ENCODE data around the gene SLIT3.

The SLIT3 gene

DNA sequence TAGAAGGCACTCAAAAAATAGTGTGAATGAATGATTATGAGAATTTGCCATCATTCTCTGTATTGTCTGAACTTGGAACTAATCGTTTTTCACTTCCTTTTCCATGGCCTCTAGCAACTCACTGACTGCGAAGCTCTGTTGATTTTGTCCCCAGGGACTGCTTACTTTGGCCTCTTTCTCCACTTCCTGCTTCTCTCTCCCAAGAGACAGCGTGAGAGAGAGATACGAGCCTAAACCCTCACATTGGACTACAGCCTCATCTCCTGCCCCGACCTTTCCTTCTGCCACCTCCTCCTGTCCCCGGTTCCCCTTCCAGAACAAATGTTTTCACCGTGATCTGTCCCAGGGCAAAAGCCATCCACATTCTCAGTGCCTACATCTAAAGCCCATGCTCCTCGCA, 421.0 kb downstream of the SLIT3 start:
- no peak for DNase-seq

DNA sequence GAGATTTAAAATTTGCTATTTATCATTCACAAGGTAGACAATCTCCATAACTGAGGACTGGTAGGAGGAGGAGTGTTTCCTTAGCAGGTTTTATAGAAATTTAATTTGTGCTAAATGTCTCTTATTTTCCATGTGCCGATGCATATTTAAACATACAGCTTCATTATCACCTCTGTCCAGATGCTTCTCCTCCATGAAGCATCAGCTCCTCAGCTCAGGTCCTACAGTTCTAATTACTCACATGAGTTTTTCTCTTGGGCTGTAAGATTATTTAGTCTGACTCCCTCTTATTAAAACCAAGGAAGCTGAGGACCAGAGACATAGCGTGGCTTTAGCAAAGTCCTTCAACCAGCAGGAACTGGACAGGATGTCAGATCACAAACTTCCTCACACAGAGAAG, 421.6 kb downstream of the SLIT3 start:
- no peak for DNase-seq

DNA sequence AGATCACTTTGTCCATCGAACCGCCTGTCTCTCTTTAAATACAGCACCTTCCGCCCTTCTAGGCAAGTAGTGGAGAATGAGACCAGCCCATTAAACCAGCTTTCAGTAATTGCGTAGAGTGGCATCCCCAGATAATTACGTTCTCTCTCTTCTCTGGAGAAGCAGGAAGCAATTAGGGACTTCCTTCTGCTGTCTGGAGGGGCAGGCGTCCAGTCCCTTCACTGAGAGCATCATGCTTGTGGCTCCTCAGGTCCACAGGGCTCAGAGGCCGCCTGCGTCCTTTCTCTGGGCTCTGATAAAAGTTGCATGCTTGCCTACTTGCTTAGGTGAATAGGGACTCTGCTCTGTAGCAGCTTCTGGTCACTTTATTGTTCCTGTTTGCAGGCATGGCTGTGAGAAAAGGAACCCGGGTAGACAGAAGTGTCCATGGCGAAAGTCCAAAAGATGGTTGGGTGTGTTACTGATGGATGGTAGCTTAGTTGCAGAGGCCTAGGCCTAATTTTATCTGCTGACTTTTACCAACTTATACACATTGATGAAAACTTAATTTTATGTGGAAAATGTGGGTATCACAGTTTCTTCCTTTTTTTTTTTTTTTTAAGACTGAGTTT, 422.7 kb downstream of the SLIT3 start:
- no peak for DNase-seq

DNA sequence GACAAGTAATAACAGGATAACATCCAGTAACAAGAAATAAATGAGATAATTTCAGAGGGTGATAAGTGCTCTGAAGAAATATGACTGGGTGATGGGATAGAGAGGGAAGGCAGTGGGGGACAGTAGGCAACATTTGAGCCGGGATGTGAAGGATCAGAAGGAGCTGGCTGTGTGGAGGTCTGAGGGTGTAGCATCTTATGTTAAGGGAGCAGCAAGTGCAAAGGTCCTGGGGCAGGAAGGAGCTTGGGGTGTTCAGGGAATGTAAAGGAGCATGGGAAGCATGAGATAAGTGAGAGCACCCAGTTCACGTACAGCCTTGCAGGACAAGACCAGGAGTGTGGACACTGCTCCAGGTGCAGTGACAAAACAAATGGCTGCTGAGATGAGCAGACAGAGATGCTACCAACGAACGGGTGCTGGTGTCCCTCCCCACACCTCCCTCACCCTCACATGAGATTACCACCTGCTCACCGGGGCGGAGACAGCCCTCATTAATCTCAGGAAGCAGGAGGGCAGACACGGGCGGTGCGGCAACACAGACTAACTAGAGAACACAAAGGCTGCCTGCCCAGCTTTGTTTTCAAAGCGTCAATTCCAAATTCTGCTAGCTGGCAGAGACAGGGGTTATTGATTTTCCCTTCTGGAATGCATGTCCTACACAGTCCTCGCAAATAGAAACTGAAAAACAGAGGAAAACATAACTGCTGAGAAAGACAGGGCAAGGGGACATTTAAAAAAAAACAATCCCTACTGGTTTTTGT, 423.6 kb downstream of the SLIT3 start:
- DNase-seq, result no peak

DNA sequence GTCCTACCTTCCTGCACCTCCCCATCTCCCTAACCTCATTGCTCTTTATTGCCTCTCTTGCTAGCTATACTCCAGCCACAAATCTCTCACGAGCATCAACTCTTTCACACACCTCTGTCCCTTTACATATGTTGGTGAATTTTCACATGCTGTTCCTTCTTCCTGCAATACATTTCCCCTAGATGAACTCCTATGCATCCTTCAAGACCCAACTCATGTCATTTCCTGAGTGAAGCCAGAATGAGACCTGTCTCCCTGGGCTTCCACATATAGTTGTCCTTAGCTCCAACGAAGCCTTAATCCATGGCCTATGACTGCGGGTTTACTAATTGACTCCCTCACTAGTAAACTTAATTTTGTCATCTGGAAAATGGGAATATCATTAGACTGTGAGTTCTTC, 424.5 kb downstream of the SLIT3 start:
- no peak for DNase-seq

DNA sequence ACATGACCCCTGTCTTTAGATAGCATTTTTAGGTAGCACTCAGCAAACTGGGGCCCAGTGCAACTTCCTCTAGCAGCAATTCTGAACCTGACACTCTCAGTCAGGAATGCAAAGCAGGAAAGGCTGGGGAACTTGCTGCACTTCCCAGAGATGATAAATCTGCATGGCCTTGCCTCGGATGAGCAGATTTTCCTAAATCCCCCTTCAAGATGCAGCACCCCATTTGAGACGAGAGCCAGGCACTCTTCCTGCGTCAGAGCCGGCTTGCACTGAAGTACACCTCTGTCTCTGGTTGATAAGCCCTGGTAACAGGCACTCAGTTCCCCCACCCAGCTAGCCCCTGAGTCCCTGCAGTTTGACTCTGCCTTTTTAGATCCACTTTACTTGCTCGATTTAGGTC, 425.1 kb downstream of the SLIT3 start:
- DNase-seq, result no peak

DNA sequence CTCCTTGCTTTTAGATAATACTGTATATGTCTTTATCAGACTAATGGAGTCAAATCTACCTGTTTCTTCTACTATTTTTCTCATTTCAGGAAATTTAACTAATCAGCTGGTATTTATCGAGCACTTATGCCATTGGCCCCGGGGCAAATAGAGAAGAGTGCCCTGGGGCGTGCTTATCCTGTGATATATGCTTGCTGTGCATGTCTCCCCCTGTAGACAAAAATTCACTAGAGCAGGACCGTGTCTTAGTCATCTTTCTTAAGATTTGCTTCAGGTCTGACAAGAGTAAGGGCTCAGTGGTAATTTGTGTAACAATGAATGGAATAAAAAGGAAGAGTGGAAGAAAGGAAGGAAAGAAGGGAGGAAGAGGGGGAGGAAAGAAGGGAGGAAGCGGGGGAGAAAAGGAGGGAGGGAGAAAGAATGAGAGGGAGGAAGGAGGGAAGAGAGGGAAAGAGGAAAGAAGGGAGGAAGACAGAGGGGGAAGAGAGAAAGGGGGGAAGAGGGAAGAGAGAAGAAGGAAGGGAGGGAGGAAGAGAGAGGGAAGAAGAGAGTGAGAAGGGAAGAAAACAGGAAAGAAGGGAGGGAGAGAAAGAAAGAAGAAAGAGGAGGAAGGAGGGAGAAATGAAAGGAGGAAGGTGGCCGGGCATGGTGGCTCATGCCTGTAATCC, 426.1 kb downstream of the SLIT3 start:
- DNase-seq, result no peak

DNA sequence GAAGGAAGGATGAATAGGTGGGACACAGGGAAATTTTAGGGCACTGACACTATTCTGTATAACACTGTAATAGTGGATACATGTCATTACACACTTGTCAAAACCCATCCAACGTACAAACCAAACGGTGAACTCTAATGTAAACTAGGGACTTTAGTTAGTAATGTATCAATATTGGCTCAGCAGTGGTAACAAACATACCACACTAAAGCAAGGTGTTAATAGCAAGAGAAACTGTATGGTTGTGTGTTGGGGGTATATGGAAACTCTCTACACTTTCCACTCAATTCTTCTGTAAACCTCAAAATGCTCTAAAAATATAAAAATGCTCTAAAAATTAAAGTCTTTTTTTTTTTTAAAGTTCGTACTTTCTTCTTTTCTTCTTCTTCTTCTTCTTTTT, 428.7 kb downstream of the SLIT3 start:
- DNase-seq, result no peak

DNA sequence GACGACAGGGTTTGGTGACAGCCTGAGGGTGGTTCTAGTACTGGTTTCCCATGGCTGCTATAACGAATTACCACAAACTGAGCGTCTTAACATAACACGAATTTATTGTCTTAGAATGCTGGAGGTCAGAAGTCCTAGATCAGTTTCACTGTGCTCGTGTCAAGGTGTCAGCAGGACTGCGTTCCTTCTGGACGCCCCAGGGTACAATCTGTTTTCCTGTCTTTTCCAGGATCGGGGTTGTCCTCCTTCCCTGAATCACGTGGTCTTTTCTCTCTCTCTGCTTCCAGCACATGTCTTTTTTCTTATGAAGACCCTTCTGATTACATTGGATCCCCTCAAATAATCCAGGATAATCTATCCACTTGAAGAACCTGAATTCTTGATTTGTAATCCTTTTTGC, 430.0 kb downstream of the SLIT3 start:
- DNase-seq, result no peak

DNA sequence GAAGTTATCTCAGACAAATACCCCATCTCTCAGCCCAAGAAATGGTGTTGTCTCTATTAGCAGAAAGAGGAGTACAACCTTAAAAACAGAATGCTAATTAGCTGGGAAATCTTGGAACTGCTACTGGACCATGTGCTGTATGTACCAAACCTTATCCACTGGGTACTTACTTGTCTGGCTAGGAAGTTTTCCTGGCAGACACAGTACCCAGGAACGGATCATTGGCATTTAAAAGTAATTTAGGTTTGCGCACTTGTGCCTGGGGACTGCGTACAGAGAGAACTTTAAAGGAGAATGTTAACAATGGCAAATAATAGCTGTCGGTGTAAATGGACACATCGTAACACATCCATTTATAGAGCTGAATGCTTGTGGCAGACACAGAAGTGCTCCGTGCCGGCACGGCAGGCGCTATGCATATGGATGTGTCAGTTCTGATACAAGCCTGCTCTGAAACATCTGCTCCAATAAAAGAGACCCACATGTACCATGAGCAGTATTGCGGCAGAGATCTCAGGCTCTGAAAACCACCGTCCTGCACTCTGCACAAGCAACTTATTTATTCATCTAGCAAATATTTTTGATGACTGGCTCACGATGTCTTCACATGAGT, 431.2 kb downstream of the SLIT3 start:
- no peak for DNase-seq

DNA sequence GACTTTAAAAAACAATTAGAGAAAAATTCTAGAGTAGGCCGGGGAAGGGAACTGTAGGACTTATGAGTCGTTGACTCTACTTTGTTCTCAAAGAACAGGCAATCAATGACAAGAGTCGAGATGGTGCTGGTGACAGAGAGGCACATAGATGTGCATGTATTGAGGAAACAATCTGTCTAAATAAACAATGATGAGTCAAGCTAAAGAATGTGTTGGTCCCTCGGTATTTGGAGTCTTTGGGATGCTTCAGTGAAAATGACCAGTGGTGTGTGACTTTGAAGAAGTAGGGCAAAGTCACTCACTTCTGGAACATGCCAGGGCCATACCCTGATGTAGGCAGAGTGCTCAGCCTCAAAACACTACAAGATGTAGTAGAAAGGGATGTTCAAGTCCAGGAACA, 433.7 kb downstream of the SLIT3 start:
- no peak for DNase-seq

DNA sequence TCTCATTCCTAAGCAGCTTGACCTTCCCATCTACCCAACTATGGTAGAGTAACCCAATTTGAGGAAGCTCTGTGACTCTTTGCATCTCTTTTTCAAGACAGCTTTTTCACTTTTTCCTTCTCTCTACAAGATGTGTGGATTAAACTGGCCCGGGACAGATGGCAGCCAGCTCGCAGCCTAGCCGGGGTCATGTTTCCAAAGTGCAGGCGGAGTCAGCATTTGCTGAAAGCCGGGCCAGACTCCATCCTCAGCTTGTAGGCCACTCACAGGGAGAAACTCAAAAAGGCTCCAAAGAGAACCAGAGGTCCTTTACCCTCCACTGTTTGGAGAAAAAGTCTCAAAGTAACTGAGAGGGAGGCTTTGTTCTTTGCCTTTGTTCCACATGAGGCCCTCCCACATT, 435.0 kb downstream of the SLIT3 start:
- no peak for DNase-seq

DNA sequence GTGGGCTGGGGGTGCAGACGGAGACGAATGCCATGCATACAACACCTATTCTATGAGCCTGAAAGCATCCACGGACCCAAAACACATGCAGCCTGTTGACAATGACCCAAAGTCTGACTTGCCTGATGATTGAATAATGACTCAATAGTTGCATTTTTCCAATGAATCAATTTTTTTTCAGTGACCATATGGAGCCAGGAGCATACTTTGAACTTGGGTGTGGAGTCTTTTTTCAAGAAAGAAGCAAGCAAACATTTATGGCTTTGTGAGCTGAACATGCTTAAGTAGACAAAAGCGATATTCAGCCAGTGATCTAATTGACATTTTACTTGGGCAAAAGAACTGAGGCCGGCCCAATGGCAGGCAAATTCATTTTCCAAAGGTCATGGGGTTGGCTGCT, 437.9 kb downstream of the SLIT3 start:
- no peak for DNase-seq

DNA sequence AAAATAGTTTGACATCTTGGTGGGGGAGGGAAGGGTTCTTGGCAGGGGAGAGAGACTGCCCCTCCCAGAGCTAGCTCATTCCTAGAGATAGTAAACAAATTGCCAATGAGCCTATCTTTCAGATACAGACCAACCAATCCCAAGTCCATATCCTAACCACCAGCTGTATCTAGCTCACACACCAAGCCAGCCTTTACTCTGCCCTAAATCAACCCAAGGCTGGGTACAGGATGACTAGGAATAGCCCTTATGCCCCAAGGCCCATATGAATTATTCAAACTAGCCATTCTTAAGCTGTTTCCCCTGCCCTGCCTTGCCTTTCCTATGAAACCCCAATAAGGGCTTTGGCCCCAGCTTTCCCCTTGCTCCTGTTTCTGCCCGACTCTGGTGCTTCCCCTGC, 440.4 kb downstream of the SLIT3 start:
- DNase-seq, result no peak

DNA sequence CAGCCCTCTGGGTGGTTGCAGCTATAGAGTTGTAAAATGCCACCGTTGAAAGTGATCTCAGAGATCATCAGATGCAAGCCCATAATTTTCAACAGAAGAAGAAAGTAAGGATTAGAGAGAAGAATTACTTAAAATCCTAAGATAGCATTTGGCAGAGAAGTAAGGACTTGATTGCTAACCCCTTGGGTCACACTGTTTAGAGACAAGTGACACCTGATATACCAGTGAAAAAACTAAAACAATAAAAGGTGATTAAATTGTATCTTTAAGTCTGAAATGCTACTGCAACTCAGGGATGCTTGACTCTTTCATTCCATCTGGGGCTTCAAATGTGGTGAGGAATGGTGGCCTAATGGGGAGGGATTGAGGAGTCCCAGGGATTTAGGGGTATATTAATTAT, 440.9 kb downstream of the SLIT3 start:
- no peak for DNase-seq

DNA sequence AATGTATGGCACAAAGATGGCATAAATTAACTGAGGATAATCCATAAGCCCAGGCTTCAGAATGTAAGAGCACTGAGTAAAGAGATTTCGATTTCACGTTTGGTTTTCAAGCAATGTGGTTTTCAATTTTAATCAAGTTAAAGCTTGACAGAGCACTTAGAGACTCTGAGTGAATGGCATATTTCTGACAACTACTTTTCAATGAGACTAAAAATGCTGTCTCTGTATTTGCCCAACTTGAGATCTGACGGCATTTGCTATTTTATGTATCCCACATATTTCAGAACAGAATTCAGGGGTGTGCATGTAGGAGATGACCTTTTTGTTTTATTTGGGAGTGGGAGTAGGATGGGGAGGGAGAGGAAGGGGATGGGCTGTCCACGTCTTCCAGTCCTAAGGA, 441.5 kb downstream of the SLIT3 start:
- no peak for DNase-seq

DNA sequence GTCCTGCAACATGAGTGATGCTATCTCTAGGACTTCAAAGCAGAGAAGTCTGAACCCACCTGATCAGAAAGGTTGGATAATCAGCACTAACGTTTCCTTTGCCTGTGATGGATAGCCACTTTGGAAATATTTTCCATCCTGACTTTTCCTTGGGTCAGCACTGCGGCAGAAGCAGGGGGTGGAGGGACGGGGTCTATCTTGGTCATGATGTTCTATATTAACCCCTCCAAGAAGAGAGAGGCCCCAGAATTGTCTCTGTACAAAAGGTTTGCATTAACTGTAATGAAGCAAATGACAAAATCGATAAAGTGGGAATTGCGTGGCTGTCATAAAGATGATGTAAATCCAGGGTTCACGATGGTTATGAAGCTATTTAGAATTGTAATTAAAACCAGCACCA, 441.9 kb downstream of the SLIT3 start:
- no peak for DNase-seq

DNA sequence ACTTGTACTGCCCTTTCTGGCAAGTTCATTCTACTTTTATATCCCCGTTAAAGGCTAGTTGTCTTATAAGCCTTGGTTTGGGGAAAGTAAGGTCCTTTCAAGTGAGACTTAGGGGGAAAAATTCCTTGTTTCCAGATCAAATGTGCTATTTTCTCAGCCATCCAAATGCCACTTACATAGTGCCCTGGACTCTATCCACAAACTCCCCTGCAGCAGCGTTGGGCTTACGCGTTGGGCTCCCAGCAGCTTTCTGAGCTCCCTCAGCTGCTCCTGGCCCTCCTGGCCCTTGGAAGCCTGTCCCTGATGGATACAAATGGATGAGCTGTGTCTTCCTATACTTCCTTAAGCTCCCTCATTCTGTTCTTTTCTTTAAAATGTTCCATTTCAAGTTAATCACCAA, 442.6 kb downstream of the SLIT3 start:
- DNase-seq, result no peak

DNA sequence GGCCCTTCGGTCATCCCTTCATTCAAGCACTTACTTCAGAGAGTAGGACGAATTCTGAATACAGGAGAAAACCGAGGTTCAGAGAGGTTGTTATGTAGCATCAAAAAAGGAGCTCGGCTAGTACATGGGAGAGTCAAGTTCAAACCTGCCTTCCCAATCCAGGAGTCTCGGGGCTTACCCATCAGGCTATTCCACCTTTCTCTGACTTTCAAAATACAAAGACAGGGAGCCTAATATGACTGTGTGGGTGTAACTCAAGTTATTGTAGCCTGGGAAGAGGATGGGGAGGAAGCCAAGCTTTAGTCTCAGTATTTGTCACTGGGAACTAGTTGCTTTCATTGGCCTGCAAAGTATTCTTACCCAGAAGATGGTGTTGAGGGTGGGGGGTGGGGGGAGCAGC, 447.0 kb downstream of the SLIT3 start:
- no peak for DNase-seq

DNA sequence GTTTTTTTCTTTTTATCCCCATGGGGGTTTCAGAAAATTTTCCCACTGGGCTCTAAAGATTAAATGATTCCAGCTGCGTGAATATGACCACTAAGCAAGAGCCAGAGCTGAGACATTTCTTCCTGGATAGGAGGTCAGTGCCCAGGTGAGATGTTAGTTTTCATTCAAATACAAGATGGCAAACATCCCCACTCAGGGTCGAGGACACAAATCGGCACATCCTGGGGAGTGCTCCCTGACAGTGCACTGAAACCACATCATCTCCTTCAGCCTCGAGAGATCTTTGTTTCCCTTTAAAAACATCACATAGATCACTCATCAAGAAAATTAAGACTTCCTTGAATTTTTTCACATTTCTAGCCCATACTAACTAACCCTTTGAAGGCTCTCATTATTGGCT, 448.6 kb downstream of the SLIT3 start:
- no peak for DNase-seq

DNA sequence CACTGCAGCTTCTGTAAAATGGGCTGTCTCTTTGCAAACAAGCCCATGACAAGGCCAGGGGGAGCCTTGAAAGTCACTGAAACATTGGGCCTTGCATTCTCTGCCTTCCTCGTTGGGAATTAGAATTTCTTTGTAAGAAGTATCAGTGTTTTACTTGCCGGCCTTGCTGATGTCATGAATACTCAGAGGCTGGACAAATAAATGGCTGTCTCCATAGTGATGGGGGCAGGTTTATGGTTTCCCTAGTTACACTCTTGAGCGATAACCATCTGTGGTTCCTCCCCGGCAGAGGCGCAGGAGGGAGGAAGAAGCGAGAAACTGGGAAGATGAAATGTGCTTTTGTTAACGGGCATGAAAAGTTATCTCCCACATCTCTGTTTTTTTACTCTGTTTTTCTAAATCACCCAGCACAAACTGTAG, 449.0 kb downstream of the SLIT3 start:
- DNase-seq, result no peak

DNA sequence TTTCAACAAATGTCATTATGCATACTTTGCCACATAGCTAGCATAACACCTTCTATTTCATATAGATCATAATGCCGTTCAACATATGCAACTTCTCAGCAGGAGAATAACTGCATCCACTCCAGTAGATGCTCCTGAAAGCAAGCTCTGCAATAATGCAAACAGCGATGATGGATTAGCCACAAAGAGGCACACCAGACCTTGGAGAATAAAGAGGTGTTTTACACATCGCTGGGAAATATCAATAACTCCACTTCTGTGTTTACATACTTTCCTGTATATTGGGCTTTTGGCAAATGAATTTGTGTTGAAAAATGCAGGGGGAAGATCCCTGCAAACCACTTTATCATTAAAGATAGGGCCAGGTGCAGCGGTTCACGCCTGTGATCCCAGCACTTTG, 450.3 kb downstream of the SLIT3 start:
- DNase-seq, result no peak

DNA sequence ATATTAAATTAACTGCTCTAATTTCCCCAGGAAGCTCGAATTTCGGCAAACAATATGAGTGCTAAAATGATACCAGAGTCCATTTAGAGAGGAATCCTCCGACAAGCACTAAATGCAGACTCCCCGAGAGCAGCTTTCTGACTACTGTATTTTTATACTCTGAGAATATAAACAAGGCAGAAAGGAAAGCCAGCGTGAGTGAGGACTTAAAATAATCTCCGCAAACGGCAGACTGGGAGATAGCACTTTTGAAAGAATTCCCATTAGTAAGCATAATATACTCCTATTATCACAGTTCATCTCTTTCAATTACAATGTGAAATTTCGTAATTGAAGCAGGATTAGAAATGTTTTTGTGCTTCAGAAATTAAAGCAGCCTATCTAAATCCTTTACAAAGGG, 452.4 kb downstream of the SLIT3 start:
- no peak for DNase-seq

DNA sequence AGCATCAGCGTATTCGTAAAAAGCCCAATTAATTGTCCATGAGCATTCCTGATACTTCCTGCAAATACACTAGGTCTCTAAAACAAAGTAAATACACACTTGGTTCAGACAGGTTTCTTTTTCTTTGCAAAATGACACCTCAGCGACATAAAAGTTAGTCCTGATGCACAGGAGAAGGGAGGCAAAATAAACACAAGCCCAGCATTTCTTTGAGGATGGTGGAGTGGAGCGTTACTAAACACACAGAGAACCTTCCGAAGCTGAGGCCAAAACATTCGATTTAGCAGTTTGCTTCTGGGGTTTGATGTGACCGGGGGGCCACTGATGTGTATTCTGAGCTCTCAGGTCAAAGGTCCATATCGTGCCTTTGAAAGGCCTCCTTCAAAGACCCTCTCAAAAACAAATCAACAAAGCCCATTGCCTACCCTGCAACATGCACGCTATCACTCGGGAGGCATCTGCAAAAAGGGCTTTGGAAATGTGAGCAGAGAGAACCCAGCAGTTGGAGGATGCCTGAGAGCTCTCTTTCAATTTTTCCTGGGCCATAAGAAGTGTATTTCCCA, 453.3 kb downstream of the SLIT3 start:
- DNase-seq, result no peak

All from activated naive CD4-positive, alpha-beta T cell (primary cell).